ENCODE measurements around the gene TTLL8. TPM values are rescaled to one million over a fixed set of nuclear protein-coding genes. Genes with fewer than 3 reads are reported as not detected.

The TTLL8 gene
- polyA plus RNA-seq, 1 experiment = not detected

- no peak overlapping the region for H3K4me3 ChIP-seq (ENCODE audit: low read depth, low read length)
- DNase-seq (ENCODE audit: low read depth, low spot score) = no peak
- peaks cover 10% of the 10 kb centered on the region for H3K9me3 ChIP-seq (ENCODE audit: control insufficient read depth, insufficient read depth, low read length)
- H3K27me3 ChIP-seq (ENCODE audit: control insufficient read depth, insufficient read depth, low read length) = peaks cover 15% of the 10 kb centered on the region
- POLR2A ChIA-PET = interaction anchor here (0.6 kb wide), 1 partner anchor 23 kb away, joined by 3 read pairs; no protein-coding TSS in a partner anchor
- H3K27ac ChIP-seq (ENCODE audit: low read depth, low read length) = no peak overlapping the region
- CTCF ChIA-PET = interaction anchor here (0.6 to 1.9 kb wide), 2 partner anchors 16 to 35 kb away, joined by 3 to 6 read pairs; no protein-coding TSS in a partner anchor
- TF ChIP-seq CTCF (IDR thresholded peaks at IDR 0.05; ENCODE audit: low read depth, low read length) = no peak
Measured at GRCh38 chr22:49995361-49996118, 62.6 kb downstream of the TTLL8 start.

- CTCF ChIA-PET = interaction anchor here (0.6 to 1.9 kb wide), 2 partner anchors 15 to 35 kb away, joined by 3 to 6 read pairs; no protein-coding TSS in a partner anchor
- H3K4me3 ChIP-seq (ENCODE audit: low read depth, low read length) = no peak overlapping the region
- no peak overlapping the region for H3K27ac ChIP-seq (ENCODE audit: low read depth, low read length)
- DNase-seq (ENCODE audit: low read depth, low spot score) = no peak
- peaks cover 10% of the 10 kb centered on the region for H3K27me3 ChIP-seq (ENCODE audit: control insufficient read depth, insufficient read depth, low read length)
- POLR2A ChIA-PET = no interaction called here
- peaks cover 15% of the 10 kb centered on the region for H3K9me3 ChIP-seq (ENCODE audit: control insufficient read depth, insufficient read depth, low read length)
- TF ChIP-seq CTCF (IDR thresholded peaks at IDR 0.05; ENCODE audit: low read depth, low read length) = no peak
Measured at GRCh38 chr22:49995041-49995360, 63.1 kb downstream of the TTLL8 start.

GRCh38 chr22:49994361-49995040 lies 63.6 kb downstream of the TTLL8 start:
- POLR2A ChIA-PET = interaction anchor here (0.7 kb wide), 1 partner anchor 126 kb away, joined by 3 read pairs; no protein-coding TSS in a partner anchor
- H3K4me3 ChIP-seq (ENCODE audit: low read depth, low read length) = no peak overlapping the region
- no peak for DNase-seq (ENCODE audit: low read depth, low spot score)
- peaks cover 7% of the 10 kb centered on the region for H3K27me3 ChIP-seq (ENCODE audit: control insufficient read depth, insufficient read depth, low read length)
- TF ChIP-seq CTCF (IDR thresholded peaks at IDR 0.05; ENCODE audit: low read depth, low read length) = no peak
- CTCF ChIA-PET = interaction anchor here (0.6 to 2.6 kb wide), 3 partner anchors 15 to 64 kb away, joined by 3 to 8 read pairs (median 6); no protein-coding TSS in a partner anchor
- H3K9me3 ChIP-seq (ENCODE audit: control insufficient read depth, insufficient read depth, low read length) = peaks cover 19% of the 10 kb centered on the region
- no peak overlapping the region for H3K27ac ChIP-seq (ENCODE audit: low read depth, low read length)

GRCh38 chr22:49993649-49994360 lies 64.3 kb downstream of the TTLL8 start:
- no peak for TF ChIP-seq CTCF (IDR thresholded peaks at IDR 0.05; ENCODE audit: low read depth, low read length)
- ChIA-PET CTCF (interaction anchor here (0.6 to 2.6 kb wide), 3 partner anchors 37 to 63 kb away, joined by 4 to 8 read pairs (median 6); no protein-coding TSS in a partner anchor), POLR2A (interaction anchor here (0.6 to 0.7 kb wide), 2 partner anchors 58 to 126 kb away, joined by 3 to 4 read pairs; no protein-coding TSS in a partner anchor)
- Histone ChIP-seq H3K9me3 (ENCODE audit: control insufficient read depth, insufficient read depth, low read length) (peaks cover 16% of the 10 kb centered on the region), H3K27ac (ENCODE audit: low read depth, low read length) (no peak overlapping the region), H3K4me3 (ENCODE audit: low read depth, low read length) (no peak overlapping the region), H3K27me3 (ENCODE audit: control insufficient read depth, insufficient read depth, low read length) (peaks cover 7% of the 10 kb centered on the region)
- DNase-seq (ENCODE audit: low read depth, low spot score) = no peak
